Measurements from ENCODE around the gene CD44. TPM values are rescaled to one million over a fixed set of nuclear protein-coding genes. Genes with fewer than 3 reads are reported as not detected.

Gene CD44
- total RNA-seq, 1 experiment from 2014 or later: 6.1 TPM

GRCh38 chr11:35200811-35201341 lies 61.9 kb downstream of the CD44 start:
- Mint-ChIP-seq H3K4me1 (peaks cover 6 to 7% of the 10 kb centered on the region in 2 experiments), H3K4me3 (no peak overlapping the region), H3K9me3 (no peaks in the 10 kb centered on the region), H3K36me3 (ENCODE audit: insufficient read depth in 1 of 3, low read depth in 3 of 3) (no peaks in the 10 kb centered on the region), H3K27ac (no peak overlapping the region), H3K27me3 (ENCODE audit: low read depth) (peaks cover 6% of the 10 kb centered on the region)
- no peak overlapping the region for H3K56ac ChIP-seq (ENCODE audit: insufficient read length, low read depth, low read length)
- peaks cover 4% of the 10 kb centered on the region; the same call in 1 of the 2 replicates for H3K4me1 ChIP-seq (ENCODE audit: insufficient read depth, low read length)
- no peaks in the 10 kb centered on the region for H3K23me2 ChIP-seq (ENCODE audit: insufficient read length, low read depth, low read length, poor library complexity, severe bottlenecking)
- no peak overlapping the region for H2AK5ac ChIP-seq (ENCODE audit: insufficient read length, low read length)
- no peak overlapping the region for H2AFZ ChIP-seq (ENCODE audit: low read length)
- H2BK5ac ChIP-seq (ENCODE audit: insufficient read length, low read length): no peak overlapping the region
- no peak overlapping the region for H2BK20ac ChIP-seq (ENCODE audit: low read depth, low read length, poor library complexity, severe bottlenecking)
- no peaks in the 10 kb centered on the region for H3K79me2 ChIP-seq (ENCODE audit: insufficient read depth, low read length)
- no peak overlapping the region for H4K5ac ChIP-seq (ENCODE audit: insufficient read length, low read depth, low read length)
- no peak overlapping the region for H3K4me2 ChIP-seq (ENCODE audit: insufficient read depth, insufficient read length, low read length)
- H2BK15ac ChIP-seq (ENCODE audit: low read depth, low read length): no peak overlapping the region
- H4K91ac ChIP-seq (ENCODE audit: insufficient read length, low read depth, low read length): no peak overlapping the region
- H3T11ph ChIP-seq (ENCODE audit: low read length): no peak overlapping the region
- no peak overlapping the region for H3K27ac ChIP-seq (ENCODE audit: insufficient read length, low read depth, low read length)
- H3K9me3 ChIP-seq (ENCODE audit: control insufficient read depth, low read depth, low read length): no peaks in the 10 kb centered on the region
- H2BK12ac ChIP-seq (ENCODE audit: insufficient read length, low read depth, low read length): no peak overlapping the region
- no peak overlapping the region for H3K9ac ChIP-seq (ENCODE audit: extremely low read depth, insufficient read length, low read length)
- TF ChIP-seq, protein P1, sequence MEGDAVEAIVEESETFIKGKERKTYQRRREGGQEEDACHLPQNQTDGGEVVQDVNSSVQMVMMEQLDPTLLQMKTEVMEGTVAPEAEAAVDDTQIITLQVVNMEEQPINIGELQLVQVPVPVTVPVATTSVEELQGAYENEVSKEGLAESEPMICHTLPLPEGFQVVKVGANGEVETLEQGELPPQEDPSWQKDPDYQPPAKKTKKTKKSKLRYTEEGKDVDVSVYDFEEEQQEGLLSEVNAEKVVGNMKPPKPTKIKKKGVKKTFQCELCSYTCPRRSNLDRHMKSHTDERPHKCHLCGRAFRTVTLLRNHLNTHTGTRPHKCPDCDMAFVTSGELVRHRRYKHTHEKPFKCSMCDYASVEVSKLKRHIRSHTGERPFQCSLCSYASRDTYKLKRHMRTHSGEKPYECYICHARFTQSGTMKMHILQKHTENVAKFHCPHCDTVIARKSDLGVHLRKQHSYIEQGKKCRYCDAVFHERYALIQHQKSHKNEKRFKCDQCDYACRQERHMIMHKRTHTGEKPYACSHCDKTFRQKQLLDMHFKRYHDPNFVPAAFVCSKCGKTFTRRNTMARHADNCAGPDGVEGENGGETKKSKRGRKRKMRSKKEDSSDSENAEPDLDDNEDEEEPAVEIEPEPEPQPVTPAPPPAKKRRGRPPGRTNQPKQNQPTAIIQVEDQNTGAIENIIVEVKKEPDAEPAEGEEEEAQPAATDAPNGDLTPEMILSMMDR (conservative IDR thresholded peaks at IDR 0.05): no peak
- no peak overlapping the region for H3K14ac ChIP-seq (ENCODE audit: insufficient read depth, low read length)
- no peaks in the 10 kb centered on the region for H3K79me1 ChIP-seq (ENCODE audit: insufficient read depth, low read depth, low read length, poor library complexity, severe bottlenecking)
- no peak overlapping the region for H2BK120ac ChIP-seq (ENCODE audit: low read depth, low read length, poor library complexity, severe bottlenecking)
- H4K8ac ChIP-seq (replicated peaks; ENCODE audit: insufficient read length, low read depth, low read length): no peak overlapping the region
- WGBS (ENCODE audit: extremely low coverage, insufficient read length, low lambda C conversion rate): no CpG with 5 or more reads among the region's 7 CpGs
- H3K18ac ChIP-seq (ENCODE audit: insufficient read length, low read depth, low read length): no peak overlapping the region
- H4K20me1 ChIP-seq (ENCODE audit: control insufficient read depth, insufficient read depth, insufficient read length): no peaks in the 10 kb centered on the region
- no peak overlapping the region for H3K4ac ChIP-seq (ENCODE audit: low read depth, low read length)
- no peak for DNase-seq
- H3K27me3 ChIP-seq (ENCODE audit: insufficient read depth, low read length): no peaks in the 10 kb centered on the region
- H3K23ac ChIP-seq (ENCODE audit: insufficient read length, low read depth, low read length): no peak overlapping the region
